Stimulated activated CD4-positive, alpha-beta T cell treated with anti-CD3 and anti-CD28 coated beads, Interleukin-4, amount 100 ng/mL, for 4 hours (primary cell): ENCODE results near the gene MLXIPL.
"Not testable (repeated sequence)": the region's sequence is repeated elsewhere in the genome, so short reads cannot be mapped to it uniquely, and the experiment has no call there.

Experiments used
- DNase-seq, 2 experiments: peaks; one replicate each; pipeline ENCODE4 v3.0.0-alpha.2; 2020

Gene MLXIPL

DNA sequence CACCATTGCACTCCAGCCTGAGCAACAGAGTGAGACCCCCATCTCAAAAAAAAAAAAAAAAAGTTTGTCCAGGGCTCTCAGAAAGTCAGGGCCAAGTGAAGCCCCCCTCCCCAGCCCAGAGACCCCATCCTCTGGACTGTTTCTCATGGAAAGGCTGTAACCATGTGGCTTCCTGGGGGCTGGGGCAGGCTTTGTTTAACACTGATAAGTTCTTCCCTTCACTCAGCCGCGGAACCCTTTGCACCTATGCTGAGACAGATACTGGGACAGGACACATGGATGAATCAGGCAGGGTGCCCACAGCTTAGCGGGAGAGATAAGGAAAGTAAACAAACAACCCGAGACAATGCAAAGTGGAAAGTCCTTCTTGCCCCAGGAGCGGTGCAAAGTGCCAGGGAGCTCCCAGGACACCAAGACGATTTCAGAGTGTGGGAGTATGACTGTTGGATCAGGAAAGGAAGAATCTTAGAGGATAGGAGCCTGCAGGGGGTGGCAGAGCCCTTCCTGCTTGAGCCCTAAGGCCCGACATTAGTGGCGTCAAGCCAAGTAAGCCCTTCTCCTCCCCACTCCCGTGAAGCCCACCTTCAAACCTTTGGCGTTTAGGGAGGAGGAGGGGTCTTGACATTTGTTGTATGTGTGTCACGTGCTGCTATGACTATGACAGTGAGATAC, 11.6 kb downstream of the MLXIPL start:
- DNase-seq, result no peak

DNA sequence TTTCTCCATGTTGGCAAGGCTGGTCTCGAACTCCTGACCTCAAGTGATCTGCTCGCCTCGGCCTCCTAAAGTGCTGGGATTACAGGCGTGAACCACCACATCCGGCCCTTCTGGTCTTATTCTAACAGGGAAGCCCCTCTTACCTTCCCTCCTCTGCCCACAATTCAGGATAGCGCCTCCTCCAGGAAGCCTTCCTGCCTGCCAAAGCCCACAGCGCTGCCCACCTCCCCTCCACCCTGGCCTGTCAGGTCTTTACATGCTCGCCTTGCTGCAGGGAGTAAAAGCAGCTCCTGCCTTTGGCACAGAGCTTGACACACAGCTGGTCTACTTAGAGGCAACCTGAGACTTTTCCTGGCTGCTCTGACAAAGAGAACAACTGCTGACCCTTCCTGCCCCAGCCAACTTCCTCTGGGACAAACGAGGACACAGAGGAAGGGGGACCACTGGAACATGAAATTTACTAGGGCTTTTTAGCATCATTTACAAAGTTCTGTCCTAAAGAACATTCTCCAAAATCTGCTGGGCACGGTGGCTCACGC, 13.2 kb downstream of the MLXIPL start:
- DNase-seq, result no peak

DNA sequence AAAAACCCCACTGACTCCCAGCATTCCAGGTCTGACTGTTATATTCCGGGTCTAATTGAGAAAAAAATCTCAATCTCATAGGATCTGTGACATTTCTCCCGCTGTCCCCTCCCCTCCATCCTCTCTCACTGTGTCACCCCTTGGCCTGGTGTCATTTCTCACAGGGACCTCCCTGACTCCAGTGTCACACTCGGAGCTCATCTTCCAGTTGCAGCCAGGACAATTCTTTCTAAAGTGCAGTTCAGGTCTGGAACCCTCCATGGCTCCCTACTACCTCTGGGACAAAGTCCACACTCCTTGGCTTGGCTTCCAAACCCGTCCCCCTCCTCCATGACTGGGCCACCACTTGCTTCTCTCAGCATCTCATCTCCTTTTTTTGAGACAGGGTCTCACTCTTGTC, 14.2 kb downstream of the MLXIPL start:
- DNase-seq, result no peak

DNA sequence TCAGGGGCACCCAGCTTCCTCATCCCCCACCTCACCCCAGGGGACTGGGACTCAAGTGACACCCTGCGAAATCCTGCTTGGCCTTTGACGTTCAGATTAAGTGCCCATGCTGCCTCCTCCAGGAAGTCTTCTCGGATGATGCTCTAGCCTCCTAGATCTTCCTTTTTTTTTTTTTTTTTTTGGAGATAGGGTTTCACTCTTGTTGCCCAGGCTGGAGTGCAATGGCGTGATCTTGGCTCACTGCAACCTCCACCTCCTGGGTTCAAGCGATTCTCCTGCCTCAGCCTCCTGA, 16.7 kb downstream of the MLXIPL start:
- not testable (repeated sequence) for DNase-seq

DNA sequence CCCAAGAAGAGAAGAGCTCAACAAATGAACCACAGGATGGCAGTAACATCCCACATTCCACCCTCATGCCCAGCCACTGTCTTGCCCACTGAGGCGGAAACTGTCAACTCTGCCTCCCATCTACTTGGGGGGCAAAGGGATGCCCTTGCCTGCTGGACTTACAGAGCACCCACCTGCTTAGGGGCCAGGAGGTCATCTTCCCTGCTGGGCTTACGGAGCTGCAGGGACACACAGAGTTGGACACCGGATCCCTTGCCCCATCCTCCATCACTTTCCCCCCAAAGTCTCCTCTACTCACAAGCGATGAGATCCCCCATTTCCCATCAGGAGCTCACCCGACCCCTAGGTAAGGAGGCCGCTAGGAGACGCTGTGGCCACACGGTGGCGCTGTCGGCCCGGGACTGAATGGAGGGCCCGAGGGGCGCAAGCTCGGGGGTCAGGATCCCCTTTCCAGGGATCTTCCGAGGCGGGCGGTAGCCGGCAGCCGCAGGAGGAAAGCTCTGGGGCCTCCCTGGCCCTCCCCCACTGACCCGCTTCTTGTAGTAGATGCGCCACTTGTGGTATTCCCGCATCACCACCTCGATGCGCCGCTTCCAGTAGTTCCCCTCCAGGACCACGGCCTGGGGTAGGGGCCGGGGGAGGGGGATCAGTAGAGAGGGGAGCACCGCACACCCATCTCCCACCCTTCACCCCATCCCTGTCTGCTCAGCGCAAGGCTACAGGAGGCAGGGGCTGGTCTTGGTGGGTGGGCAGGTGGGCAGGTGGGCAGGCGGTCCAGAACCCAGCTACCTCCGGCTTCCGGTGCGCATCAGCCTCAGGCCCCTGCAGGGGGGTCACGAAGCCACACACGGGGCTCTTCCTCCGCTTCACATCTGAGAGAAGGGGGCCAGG, 17.3 kb downstream of the MLXIPL start:
- peak; percentile 36 to 71 for DNase-seq

DNA sequence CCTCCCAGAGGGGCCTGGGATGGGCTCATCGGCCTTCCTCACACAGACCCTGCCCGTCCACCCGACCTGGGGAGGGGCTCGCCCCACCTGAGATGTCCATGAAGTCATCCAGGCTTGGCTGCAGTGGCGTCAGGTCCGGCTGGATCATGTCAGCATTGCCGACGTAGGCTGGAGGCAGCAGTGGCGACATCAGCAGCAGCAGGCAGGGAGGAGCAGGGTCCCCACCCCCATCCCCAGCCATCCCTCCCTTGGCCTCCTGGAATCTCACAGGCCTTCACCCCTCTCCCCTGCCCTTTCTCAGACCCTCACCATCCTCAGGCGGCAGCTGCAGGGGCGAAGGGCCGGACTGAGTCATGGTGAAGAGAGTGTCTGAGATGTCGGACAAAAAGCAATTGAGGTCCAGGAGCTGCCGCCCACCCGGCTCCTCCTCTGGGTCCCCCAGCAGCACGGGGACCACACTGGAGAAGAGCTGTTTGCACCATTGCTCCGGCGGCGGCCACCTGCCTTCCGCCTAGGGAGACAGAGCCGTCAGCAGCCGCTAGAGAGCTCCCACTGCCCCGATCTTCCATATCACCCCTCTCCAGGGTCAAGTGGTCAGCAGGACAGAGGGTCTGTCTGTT, 18.6 kb downstream of the MLXIPL start:
- DNase-seq, result no peak

DNA sequence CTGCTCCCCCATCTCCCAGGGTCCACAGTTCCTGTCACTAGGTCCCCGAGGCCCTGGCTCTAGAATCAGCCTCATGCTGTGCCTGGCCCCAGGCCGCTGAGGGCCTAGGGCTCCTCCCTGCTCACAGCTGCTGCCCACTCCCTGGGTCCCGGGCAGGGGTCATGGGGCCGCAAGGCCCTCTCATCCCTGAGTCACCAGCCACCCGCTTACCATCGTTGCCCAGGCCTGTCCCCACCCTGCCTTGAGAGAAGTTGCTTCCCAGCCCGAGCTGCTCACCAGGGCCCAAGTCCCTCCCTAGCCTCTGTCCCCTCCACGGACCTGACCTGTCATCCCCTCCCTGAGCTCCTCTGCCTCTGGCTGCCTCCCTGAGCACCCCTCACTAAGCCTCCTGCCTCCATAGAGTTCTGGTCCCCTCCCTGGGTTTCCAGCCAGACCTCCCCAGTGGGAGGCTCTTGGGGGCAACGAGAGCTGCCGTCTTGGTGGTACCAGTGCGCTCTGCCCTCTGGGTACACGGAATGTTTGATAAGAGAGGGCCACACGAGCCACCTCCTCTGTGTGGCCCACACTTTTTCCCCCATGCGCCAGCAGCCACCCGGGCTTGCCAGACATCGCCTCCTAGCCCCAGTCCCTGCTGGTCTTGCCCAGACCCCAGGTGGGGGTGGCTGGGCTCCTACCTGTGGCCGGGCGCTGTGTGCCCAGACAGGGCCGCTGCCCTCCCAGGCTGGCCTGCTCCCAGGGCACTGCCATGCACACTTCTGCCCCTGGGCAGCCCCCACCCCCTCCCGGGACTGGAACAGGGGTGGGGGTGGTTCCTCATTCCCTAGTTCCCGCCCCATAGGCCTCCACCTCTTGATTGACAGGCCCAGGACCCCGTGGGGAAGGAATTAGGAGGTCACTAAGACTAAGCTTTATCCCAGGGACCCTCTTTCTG, 21.3 kb downstream of the MLXIPL start:
- DNase-seq, result no peak

DNA sequence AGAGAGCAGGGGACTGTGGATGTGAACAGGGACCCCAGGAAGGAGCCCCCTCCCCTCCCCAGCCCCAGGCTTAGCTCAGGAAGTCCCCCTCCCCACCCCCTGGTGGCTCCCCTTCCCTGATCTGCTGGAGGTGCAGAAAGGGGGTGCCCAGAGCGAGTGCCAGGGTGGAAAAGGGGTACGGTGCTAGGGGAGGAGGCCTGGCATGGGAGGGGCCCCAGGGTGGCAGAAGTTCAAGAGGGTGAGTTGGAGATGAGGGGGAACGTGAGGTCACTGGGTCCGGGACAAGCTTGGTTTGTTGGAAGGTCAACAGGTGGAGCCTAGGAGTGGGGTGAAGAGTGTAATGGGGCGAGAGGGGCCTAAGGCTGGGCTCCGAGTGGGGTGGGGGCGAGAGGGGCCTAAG, 24.4 kb downstream of the MLXIPL start:
- no peak for DNase-seq

DNA sequence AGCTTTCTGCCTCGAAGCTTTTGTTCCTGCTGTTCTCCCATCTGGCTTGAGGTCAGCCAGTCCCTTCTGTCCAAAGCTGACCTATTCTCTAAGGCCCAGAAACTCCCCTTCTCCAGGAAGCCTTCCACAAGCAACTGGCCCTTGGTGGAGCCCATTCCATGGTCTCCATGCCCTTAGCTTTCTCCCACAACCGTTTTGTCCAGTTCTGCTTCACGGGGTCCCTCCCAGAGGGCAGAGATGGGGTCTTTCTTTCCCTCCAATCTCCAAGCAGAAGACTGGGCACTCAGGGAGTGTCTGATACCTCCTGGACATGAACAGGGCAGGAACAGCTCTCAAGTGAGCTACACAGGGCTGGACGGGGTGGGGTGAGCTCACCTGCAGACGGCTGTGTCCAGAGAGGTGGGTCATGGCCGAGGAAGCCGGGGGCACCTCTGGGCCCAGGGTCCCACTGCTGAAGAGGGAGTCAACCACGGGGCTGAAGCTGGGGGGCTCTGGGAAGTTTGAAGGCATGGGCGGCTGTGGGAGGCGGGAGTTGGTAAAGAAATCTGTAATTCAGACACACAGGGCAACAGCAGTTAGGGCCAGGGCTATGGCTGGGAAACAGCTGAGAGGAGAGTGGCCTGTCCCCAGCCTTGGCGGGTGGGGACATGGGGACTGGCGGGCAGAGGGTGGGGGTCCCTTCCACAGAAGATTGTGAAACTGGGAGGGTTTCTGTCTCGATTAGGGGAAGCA, 25.0 kb downstream of the MLXIPL start:
- DNase-seq, result no peak

DNA sequence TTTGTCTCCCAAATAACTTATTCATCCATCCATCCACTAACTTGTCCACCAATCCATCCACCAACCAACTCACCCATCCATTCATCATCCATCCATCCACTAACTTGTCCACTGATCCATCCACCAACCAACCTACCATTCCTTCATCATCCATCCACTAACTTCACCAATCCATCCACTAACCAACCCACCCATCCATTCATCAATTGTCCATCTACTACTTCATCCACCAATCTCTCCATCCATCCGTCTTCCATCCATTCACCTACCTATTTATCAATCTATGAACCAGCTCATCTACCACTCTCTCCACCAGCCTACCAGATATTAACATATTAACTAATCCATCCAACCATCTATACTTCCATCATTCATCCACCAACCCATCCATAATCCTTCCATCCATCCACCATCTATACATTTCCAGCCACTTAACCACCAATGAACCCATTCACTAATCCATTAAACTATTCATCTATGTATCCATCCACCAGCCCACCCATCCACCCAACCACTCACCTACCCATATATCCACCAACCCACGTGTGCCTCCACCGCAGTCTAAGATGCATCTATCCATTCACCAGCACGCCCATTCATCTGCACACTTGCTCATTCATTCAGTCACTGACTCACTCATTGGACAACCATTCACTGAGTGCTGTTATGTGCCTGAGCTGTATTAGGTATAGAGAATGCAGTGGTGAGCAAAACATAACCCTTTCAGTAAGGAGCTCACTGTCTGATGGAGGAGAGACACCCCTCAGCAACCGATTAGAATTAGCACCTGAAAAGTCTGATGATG, 26.1 kb downstream of the MLXIPL start:
- DNase-seq, result no peak

DNA sequence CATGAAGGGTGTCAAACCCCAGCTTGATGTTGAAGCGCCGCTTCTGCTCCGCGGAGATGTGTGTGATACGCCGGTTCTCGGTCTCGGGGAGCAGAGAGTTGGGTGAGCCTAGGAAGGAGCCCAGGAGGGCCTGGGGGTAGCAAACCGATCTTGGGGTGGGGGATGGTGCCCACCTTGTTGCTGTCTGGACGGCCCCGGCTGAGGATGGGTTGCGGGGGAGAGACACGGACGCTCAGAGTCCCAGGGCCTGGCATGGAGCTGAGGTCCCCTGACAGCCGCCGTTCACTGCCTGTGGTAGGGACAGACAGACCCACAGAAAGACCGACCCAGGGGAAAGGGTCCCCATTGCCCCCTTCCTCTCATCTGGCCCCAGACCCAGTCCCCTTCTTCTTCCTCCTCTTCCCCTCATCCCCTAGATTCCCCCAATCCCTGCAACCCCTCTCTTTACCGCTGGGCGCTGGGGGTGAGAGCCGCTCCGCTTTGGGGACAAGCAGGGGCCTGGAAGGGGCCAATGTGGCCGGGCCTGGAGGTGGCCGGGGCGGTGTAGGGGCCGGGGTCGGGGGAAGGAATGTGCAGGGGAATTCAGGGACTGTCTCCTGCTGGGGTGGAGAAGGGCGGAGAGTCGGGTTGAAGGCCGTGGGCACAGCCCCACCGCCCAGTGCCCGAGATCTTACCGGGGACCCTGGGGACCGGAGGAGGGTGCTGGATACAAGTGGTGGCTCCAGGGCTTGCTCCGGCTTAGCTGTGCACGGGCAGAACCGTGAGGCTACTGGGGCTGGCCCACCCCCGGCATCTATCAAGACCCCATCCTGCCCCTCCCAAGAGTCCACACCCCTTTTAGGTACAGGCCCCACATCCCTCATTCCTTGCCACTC, 27.9 kb downstream of the MLXIPL start:
- DNase-seq, result no peak

DNA sequence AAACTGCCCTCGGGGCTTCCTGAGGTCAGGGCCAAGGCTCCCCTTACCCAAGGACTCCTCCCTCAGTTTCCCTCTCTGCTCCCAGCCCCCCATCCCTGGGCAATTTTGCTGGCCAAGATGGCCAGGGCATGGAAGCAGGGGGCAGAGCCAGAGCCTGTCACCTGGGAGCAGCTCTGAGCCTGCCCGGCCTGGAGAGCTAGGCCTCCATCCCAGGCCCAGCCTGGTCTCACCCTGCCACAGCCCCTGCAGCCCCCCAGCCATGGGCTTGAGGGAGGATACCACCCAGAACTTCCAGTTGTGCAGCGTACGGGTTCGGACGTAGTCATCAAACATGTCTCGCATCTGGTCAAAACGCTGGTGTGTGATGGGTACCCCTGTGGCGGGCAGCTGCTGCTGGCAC, 29.0 kb downstream of the MLXIPL start:
- no peak for DNase-seq

DNA sequence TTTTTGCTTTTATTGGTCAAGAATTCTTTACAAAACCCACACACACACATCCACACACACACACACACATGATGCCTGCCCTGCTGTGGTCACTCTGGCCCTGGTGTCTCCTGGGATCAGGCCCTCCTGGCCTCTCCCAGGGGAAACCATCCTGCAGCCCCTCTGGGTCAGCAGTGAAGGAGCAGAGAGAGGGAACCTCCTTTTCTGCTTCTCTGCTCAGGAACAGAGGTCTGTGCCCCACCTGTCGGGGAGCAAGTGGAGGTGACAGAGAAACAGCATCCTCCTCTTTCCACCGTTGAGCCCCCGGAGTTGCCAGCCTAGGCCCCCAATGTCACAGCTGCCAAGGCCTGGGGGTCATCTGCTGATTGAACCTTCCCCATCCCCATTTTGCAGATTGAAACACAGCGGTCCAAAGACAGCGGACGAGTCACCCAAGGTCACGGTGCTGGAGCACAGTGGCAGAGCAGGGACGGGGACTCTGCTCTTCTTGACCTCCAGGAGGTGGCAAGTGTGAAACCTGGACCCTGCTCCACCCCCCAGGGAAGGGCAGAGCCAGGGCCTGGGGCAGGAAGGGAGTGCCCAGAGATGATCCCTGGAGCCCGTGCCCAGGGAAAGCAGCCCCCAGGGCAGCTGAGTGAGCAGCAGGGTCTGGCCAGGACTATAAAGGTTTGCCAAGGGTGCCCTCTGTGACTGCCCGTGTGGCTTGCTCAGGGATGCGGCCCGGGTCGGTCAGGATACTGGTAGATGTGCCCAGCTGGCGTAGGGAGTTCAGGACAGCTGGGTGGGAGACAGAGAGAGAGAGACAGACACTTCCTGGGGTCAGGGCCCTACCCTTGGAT, 30.9 kb downstream of the MLXIPL start:
- no peak for DNase-seq

DNA sequence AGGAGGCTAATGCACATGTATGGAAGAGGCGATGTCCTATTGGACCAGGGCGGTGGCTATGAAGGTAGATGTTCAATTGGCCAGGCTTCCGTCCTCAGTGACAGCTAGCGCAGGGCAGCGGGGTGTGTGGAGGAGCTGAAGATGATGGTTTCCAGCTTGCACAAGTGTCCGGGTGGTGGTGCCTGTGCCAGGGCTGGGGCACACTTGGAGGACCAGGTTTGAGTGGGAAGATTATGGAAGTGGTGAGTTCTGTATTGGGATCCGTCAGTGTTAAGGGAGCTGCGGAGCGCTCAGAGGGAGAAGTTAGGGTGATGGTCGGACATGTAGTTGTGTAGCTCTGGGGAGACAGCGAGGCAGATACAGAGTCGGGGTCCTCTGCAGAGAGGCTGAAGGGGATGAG, 37.4 kb downstream of the MLXIPL start:
- DNase-seq, result no peak

DNA sequence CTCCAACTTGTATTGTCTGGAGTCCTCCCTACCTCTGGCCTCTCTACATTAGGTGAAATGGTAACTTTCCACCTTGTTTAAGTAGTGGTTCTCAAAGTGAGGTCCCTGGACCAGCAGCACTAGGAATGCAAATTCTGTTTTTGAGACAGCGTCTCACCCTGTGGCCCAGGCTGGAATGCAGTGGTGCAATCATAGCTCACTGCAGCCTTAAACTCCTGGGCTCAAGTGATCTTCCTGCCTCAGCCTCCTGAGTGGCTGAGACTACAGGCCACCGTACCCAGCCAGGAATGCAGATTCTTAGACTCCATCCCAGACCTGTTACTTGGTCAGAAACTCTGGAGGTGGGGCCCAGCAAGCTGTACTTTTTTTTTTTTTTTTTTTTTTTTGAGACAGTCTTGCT, 39.1 kb downstream of the MLXIPL start:
- no peak for DNase-seq

DNA sequence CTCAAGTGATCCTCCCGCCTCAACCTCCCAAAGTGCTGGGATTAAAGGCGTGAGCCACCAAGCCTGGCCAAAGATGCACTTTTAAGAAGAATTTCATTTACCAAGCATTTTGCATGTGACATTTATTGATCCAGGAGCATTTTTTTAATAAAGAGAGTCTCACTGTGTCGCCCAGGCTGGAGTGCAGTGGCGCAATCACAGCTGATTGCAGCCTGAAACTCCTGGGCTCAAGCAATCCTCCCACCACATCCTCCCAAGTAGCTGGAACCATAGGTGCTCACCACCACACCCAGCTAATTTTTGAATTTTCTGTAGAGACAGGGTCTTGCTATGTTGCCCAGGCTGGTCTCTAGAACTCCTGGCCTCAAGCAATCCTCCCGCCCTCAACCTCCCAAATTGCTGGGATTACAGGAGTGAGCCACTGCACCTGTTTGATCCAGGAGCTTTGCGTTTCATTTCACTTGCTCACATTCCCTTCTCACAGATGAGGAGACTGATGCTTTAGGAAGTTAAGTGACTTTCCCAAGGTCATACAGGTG, 41.6 kb downstream of the MLXIPL start:
- DNase-seq, result no peak

DNA sequence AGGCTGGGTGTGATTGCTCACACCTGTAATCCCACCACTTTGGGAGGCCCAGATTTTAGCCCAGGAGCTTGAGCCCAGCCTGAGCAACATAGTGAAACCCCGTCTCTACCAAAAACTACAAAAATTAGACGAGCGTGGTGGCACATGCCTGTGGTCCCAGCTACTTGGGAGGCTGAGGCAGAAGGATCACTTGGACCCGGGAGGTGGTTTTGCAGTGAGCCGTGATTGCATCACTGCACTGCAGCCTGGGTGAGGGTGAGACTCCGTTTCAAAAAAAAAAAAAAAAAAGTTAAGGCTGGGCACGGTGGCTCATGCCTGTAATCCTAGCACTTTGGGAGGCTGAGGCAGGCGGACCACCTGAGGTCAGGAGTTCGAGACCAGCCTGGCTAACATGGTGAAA, 43.3 kb downstream of the MLXIPL start:
- not testable (repeated sequence) for DNase-seq

DNA sequence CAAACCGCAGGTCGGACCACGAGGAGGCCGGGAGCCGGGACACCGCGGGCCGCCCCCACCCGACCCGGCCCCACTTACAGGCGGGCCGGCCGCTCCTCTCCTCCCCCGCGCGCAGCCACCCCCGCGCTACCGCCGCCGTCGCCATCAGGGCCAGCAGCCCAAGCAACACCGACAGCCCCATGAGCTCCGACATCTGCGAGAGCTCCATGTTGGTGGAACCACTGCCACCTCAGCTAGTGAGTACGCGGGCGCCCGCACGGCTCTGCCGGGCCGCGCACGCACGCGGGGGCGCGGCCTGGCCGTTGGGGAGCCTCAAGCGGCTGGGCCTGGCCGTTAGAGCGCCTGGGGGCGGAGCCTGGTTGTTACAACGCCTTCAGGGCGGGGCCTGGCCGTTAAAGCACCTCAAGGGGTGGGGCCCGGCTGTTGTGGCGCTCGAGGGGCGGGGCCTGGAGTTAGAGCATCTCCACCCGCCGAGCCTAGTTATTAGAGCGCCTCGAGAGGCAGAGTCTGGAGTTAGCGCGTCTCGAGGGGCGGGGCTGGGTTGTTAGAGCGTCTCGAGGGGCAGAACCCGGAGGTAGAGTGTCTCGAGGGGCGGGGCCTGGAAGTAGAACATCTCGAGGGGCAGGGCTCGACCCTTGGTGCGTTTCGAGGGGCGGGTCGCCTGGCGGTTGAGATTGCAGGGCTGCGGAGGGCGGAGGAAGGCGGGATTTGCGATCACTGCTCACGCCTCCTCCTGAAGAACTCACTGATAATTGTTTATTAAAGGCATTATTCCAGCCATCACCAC, 45.8 kb downstream of the MLXIPL start, which contains the start of gene TBL2:
Gene TBL2, minus strand, starts transcription at position 238 of the 787 bp plus-strand sequence. Its CDS starts 30 bp downstream, at position 208.
- DNase-seq, result peak; percentile 98 to 99
